DMS53 (cell line): ENCODE measurements around the gene HES3.
A peak's percentile ranks its signal among the peaks of the same experiment; 100 is the strongest.

ENCODE experiments used
- DNase-seq: peaks from one replicate; lab custom pipeline; 2025; lab: John Stamatoyannopoulos, UW

HES3 gene

DNA sequence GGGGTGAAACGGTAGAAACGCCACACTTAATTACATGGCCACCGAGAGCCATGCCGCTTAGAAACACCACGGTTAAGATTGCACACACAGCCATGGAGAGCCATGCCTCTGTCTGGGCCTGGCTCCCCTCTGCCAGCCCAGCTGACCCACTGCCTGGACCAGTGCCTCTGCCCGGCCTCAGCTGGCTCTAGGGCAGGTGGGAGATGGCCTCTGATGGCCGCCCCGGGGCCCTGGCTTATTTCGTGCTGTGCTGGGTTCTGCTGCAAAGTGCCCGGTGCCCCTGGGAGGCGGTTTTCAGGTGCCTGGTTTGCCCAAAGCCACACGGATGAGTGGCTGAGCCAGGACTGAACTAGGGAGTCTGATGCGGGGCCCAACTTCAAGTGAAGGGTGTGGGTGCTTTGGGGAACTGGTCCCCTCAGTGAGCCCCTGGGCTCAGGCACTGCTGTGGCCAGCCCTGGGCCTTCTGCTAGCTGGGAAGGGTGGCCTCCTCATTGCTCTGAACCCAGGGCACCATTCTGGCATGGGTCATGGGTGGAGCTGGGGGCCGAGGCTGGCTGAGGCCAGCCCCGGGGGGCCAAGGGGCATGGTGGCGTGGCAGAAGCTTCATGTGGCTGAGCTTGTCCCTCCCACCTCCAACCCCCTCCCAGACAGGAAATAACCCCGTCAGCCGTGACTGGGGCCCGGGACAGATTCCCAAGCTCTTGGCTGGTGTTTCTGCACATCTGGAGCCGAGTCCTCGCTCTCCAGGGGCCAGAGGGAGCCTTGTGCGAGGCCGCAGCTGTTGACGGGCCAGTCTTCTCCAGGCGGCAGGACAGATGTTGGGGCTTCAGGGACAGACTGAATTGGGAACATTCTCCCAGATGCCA lies 18.8 kb downstream of the HES3 start:
- no peak for DNase-seq

DNA sequence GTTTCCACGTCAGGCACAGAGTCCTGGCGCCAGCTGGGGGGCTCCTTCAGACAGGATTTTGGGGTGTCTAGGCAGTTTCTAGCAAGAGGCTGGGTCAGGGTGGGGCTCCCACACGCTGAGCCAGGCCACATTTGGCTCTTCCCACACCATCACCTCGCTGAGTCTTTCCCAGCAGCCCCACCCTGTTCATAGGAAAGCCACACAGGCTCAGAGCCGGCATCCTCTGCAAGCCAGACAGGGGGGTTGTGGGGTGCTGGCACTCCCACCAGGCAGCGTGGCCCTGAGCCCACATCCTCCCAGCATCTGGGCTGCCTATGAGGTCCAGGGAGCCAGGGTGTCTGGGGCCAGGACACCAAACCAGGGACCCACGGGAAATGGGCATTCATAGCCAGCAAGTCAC lies 19.7 kb downstream of the HES3 start:
- no peak for DNase-seq

DNA sequence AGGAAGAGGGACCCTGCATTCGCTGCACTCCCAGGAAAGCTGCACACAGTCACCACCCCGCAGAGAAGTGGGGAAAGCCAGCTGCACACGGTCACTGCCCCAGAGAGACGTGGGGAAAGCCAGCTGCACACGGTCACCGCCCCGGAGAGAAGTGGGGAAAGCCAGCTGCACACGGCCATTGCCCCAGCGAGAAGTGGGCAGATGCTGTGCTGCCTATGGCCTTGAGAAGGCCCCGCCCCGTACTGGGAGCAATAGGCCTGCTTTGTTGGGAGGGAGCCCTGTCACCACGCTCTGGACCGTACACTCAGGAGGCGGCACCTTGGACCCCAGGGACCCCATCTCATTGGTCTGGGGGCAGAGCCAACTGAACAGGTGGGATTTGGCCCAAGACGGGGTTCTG lies 21.2 kb downstream of the HES3 start:
- peak; percentile 61 for DNase-seq

GRCh38 chr1:6266641-6267040 lies 22.7 kb downstream of the HES3 start:
- DNase-seq: no peak

DNA sequence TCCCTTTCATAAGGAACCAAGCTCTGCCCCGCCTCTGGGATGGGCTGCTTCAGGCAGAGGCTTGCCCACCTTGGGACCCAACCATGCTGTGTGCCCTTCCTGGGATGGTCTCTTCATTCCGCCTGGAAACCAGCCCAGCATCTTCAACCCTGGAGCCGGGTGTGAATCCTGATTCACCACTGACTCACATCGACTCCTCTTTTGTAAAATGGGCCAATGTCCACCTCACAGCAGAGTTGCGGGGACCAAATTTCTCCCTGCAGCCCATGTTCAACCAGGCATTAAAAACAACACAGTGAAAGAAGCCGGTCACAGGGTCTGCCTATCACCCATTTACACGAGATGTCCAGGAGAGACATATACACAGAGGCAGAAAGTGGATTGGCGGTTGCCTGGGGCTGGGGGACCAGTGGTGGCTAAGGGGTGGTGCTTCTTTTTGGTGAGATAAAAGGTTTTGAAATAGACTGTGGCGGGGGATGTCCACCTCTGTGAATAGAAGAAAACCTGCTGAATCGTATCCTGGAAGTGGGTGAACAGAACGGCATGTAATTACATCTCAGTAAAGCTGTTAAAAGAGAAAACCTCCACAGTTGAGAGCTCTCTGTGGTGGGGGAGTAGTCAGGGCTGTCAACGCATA lies 23.8 kb downstream of the HES3 start:
- DNase-seq: no peak

DNA sequence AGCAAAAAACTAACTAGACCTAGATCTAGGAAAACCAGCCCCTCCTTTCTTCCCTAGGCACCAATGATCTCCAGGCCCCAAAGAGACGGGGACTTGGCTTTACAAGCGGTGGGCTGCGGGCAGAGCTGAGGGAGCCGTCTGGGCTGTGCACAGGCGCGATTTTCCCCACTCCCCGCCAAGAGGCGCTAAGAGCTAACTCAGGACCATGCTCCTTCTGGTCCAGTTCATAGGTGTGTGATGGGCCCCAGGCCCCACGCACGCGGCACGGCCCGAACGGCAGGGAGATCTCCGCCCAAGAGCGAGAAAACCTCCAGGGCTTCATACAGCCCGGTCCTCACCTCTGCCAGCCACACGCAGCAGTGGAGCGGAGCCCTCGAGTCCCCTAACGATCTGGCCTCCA lies 24.4 kb downstream of the HES3 start:
- DNase-seq: no peak

GRCh38 chr1:6269296-6269695 lies 25.3 kb downstream of the HES3 start:
- DNase-seq: no peak

- no peak for DNase-seq
These were observed 25.9 kb downstream of the HES3 start for GRCh38 chr1:6269720-6270400.

DNA sequence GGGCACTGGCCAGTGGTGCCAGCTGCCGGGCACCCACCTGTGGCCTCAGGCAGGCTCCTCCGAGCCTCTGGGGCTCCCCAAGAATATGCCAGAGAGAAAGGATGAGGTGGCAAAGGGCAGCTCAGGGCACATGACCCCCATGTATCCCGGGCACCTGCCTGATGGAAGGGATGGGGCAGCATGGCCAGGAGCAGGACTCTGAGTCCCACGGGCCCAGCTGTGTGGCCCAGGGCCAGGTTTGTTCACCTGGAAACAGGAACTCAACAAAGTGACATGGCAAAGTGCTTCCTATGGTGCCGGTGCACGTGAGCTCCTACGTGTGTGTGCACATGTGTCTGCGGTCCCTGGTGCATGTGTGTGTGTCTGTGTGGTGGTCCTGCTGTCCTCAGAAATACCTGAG lies 26.4 kb downstream of the HES3 start:
- peak; percentile 15 for DNase-seq

DNA sequence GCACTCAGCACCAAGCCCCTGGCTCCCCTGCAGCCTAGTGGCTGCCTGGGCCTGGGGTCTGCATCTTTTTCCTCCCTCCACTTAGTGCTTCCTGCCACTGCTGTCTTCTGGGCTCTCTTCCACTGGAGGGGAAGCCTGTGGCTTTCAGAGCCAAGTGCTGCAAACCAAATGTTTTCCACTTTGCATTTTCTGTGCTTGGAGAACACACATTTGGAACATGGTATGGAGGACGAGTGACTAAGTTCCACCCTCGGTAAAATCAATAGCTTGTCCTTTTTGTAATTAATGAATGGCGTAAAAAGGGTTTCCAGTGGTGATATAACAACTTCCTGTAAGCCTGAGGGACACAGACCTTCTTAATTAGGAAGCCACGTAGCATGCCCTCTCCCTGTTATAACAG lies 27.0 kb downstream of the HES3 start:
- DNase-seq: no peak

DNA sequence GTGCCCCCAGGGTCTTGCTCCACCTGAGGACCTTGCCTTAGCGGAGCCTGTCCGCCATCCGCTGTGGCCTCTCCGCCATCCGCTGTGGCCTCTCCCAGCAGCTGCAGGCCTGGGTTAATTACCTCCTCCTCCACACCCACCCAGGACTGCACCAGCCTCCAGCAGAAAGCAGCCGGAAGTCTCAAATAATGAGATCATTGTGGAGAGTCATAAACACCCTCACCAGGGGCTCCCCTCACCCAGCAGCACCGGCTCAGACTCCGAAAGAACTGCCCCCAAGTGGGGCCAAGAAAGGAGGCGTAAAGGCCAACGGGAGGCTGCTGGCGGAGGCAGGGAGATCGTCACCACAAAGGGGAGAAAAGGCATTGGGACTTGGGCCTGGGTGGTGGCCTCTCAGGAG lies 27.6 kb downstream of the HES3 start:
- DNase-seq: no peak

DNA sequence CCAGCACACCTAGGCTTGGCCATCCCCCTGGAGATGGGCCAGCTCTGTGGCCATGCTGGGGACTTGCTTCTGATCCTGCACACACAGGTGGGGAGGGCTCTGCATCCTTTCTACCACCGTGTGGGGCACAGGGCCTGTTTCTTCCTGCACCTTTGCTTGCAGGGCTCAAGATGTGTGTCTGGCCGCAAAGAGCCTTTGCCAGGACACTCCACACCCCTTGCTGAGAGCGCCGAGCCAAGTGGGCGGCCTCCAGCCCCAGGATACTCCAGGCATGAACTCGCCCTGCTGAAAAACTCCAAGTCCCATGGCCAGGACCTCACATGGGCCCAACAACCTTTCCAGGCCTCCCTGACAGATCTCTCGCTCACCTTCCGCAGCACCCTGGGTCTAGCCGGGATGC lies 28.5 kb downstream of the HES3 start:
- no peak for DNase-seq

DNA sequence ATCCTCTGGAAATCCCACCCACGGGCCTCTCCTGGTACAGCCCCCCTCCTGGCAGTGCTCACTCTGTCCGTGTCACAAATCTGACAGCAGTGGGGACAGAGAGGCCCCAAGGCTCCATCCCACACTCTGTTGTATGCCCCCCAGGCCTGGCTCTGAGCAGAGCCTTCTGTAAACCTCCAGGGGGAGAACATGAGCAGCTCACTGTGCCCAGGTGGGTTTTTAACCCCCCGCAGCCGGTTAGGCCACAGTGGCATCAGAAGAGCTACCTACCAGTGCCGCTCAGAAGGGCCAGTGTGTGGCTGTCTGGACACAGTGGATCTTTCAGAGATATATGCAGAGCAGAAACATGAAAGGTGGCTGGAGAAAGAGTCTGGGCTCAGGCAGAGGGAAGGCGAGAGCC lies 28.9 kb downstream of the HES3 start:
- no peak for DNase-seq

GRCh38 chr1:6273380-6273891 lies 29.5 kb downstream of the HES3 start:
- no peak for DNase-seq

- DNase-seq: no peak
These were observed 30.1 kb downstream of the HES3 start for GRCh38 chr1:6274102-6274501.

DNA sequence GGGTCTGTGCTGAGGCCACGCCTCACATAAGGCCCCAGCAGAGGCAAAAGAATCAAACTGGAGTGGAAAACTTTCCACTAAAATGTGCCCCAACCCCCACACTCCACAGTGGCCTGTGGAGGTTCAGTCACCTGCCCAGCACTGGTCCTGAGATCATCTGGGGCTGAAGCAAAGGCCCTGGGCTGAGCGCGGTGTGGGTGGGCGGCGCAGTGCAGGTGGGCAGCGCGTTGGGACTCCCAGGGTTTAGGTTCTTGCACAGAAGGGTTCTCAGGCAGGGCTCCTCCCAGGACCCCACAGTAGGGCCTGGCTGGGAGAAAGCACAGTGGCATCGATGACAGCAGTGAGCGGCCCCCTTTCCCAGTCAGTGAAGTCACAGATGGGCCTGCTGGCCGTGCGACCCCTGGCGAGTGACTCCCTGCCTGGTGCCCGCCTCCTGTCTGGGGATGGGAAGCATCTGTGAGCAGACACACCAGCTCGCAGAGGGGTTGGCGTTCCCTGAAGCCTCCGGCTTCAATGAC lies 30.7 kb downstream of the HES3 start:
- no peak for DNase-seq

DNA sequence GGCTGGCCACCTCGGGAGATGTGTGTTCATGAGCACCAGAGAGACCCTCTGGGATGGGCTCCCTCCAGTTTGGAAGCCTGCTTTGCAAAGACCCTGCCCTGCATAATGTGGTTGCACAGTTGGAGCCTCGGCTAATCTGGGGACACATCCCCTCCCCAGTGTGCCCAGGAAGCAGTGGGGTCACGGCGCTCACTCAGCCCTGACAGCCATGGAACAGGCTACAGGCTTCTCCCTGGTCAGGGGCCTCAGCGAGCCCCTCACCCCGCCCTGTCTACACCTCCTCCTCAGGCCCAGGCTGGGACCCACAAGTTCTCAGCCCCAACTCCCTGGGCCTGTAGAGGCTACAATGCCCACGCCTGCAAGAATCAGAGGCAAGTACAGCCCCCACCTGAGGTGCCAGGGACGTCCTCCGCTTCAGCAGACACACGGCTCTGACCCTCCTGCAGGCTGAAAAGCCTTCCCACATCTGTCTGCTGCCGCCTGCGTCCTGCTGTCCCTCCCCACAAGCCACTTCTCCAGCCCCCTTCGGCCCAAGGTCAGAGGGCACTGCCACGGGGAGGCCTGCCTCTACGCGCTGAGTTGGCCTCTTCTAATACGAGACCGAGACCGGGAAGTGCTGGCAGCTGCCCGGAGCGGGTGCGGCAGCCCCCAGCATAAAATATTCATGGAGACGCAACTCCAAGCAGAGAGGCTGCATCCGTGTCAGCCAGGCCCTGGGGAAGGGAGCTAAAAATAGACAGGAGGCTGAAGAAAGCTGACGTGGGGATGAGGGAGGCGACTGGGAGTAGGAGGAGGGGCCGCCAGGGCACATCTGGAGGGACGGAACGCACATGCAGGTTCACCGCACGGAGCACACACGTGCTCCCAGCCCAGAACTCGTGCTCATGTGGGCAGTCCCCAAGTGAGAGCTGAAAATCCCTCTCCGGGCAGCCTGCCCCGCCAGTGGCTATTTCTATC lies 32.1 kb downstream of the HES3 start:
- no peak for DNase-seq

- DNase-seq: no peak
These were observed 33.0 kb downstream of the HES3 start for GRCh38 chr1:6276811-6277555.

DNA sequence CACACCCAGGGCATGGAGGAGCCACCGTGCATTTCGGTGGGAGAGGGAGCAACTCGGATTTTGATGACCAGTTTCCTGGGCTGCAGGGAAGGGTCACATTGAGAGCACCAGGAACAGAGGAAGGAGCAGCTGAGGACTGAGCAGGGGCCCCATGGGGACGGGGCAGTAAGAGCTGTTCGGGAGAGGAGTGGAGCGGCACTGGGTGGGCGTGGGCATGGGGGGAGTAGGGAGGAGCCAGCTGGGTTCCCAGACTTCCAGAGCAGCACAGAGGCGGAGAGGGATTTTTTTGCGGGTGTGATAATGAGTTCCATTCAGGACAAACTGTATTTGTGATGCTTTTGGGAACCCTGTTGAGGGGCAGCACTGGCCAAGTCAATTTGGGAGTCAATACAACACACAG lies 34.3 kb downstream of the HES3 start:
- no peak for DNase-seq

DNA sequence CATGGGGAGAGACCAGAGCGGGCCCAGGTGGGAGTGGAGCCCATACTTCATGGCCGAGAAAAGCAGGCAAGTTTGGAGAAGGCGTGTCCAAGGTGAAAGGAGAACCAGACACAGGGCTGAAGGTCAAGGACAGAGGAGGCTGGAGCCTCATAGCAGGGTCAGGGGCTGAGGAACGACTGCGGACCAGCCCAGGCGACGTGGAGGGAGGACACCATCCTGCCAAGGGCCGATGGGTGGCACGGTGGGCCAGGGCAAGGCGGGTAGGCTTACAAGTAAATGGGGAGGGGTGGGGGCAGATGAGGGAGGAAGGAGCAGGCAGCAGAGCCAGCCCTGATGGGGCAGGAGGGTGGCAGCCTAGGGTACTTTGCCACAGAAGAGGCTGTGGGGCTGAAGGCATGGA lies 35.1 kb downstream of the HES3 start:
- no peak for DNase-seq
